ENCODE results near the gene DTX4.

DTX4 gene

DNA sequence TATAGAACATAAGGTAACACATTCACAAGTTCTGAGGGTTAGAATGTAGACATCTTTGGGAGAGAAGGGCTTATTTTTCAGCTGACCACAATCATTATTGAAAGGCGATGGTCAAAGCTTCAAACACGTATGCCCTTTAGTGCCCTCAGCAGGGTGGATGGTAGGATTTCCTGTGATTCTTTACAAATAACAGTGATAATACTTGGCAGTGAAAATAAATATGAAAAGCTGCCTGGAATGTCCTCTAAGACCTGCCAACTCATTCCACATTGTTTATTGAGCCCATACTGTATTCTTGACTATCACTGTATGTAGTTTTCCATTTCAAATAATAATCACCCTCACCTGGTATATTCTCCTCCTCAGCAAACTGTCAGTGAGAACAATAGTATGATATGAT lies 54.5 kb downstream of the DTX4 start:
- TF ChIP-seq CTCF (IDR thresholded peaks at IDR 0.05; ENCODE audit: insufficient read depth, low read length, poor library complexity, severe bottlenecking): no peak
- no peak for TF ChIP-seq EZH2phosphoT487 (conservative IDR thresholded peaks at IDR 0.05; ENCODE audit: low read length)
- Histone ChIP-seq H4K20me1 (ENCODE audit: low read depth, low read length) (no peaks in the 10 kb centered on the region), H3K36me3 (ENCODE audit: low read length) (no peaks in the 10 kb centered on the region), H2AFZ (ENCODE audit: low read depth, low read length, severe bottlenecking) (no peak overlapping the region), H3K9ac (ENCODE audit: low read length) (no peak overlapping the region), H3K27me3 (ENCODE audit: low read length) (no peaks in the 10 kb centered on the region), H3K4me3 (ENCODE audit: insufficient read depth, low read length, poor library complexity, severe bottlenecking) (no peak overlapping the region), H3K9me2 (replicated peaks; ENCODE audit: insufficient read depth, low read length) (no peaks in the 10 kb centered on the region), H3F3A (ENCODE audit: insufficient read depth) (no peaks in the 10 kb centered on the region), H3K9me3 (ENCODE audit: insufficient read depth, low read length) (peaks cover 4% of the 10 kb centered on the region; the same call in 1 of the 2 replicates), H3K4me2 (ENCODE audit: low read depth, low read length, poor library complexity, severe bottlenecking) (no peak overlapping the region), H3K79me2 (ENCODE audit: insufficient read depth, low read length) (no peaks in the 10 kb centered on the region), H3K27ac (ENCODE audit: low read depth, low read length) (no peak overlapping the region)

DNA sequence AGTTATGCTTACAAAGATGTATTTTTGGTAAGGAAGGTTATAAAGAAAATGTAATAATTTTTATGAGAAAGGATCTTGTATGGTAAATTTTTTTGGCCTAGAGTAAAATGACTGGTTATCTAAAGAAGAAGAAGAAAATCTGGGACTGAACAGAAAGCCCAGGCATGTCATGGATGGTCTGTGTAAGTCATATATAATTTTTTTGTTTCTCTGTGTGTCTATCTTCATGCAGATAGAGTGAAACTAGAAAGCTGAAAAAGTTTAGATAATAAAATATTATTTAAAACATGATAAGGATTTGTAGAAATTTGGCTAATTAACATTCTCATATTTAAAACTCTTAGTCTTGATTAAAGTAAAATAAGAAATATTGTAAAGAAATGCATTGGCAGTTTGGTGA lies 68.4 kb downstream of the DTX4 start:
- H3K9me2 ChIP-seq (replicated peaks; ENCODE audit: insufficient read depth, low read length): no peaks in the 10 kb centered on the region
- H3K27ac ChIP-seq (ENCODE audit: low read depth, low read length): no peak overlapping the region

DNA sequence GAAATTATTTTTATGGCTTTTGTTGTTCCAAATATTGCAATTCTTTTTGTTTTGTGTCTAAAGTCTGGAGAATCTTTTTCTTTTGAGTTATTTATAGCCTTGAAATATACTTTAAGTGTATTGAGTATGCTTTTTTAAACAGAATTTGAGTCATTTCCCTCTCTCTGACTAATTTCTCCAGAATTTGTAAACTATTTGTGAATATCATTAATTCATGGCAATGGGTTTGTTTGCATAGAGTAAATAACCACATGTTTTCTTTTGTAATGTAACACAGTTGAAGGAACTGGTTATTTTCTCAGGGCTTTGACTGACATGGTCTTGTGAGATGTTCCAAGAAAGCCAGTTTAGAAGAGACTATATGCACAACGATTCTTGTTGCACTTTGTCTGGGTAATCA lies 71.7 kb downstream of the DTX4 start:
- Histone ChIP-seq H3K27me3 (ENCODE audit: low read length) (no peaks in the 10 kb centered on the region), H3K36me3 (ENCODE audit: low read length) (peaks cover 8% of the 10 kb centered on the region; the same call in 1 of the 2 replicates), H3K9ac (ENCODE audit: low read length) (no peak overlapping the region), H2AFZ (ENCODE audit: low read depth, low read length, severe bottlenecking) (no peak overlapping the region), H3K27ac (ENCODE audit: low read depth, low read length) (no peak overlapping the region), H4K20me1 (ENCODE audit: low read depth, low read length) (no peaks in the 10 kb centered on the region), H3K4me2 (ENCODE audit: low read depth, low read length, poor library complexity, severe bottlenecking) (no peak overlapping the region), H3F3A (ENCODE audit: insufficient read depth) (no peaks in the 10 kb centered on the region), H3K9me2 (replicated peaks; ENCODE audit: insufficient read depth, low read length) (no peaks in the 10 kb centered on the region), H3K79me2 (ENCODE audit: insufficient read depth, low read length) (no peaks in the 10 kb centered on the region), H3K4me3 (ENCODE audit: insufficient read depth, low read length, poor library complexity, severe bottlenecking) (no peak overlapping the region), H3K9me3 (ENCODE audit: insufficient read depth, low read length) (peaks cover 27% of the 10 kb centered on the region; the same call in 1 of the 2 replicates)
- TF ChIP-seq EZH2phosphoT487 (conservative IDR thresholded peaks at IDR 0.05; ENCODE audit: low read length): no peak
- no peak for TF ChIP-seq CTCF (IDR thresholded peaks at IDR 0.05; ENCODE audit: insufficient read depth, low read length, poor library complexity, severe bottlenecking)

More for the DNA sequence above, 68.4 kb downstream of the DTX4 start:
- Histone ChIP-seq H4K20me1 (ENCODE audit: low read depth, low read length) (no peaks in the 10 kb centered on the region), H3K36me3 (ENCODE audit: low read length) (peaks cover 8% of the 10 kb centered on the region; the same call in 1 of the 2 replicates), H3F3A (ENCODE audit: insufficient read depth) (no peaks in the 10 kb centered on the region), H3K4me3 (ENCODE audit: insufficient read depth, low read length, poor library complexity, severe bottlenecking) (no peak overlapping the region), H3K9me3 (ENCODE audit: insufficient read depth, low read length) (peaks cover 27% of the 10 kb centered on the region; the same call in 1 of the 2 replicates), H3K4me2 (ENCODE audit: low read depth, low read length, poor library complexity, severe bottlenecking) (no peak overlapping the region), H3K9ac (ENCODE audit: low read length) (no peak overlapping the region), H3K27me3 (ENCODE audit: low read length) (no peaks in the 10 kb centered on the region), H2AFZ (ENCODE audit: low read depth, low read length, severe bottlenecking) (no peak overlapping the region), H3K79me2 (ENCODE audit: insufficient read depth, low read length) (no peaks in the 10 kb centered on the region)
- TF ChIP-seq EZH2phosphoT487 (conservative IDR thresholded peaks at IDR 0.05; ENCODE audit: low read length): no peak
- no peak for TF ChIP-seq CTCF (IDR thresholded peaks at IDR 0.05; ENCODE audit: insufficient read depth, low read length, poor library complexity, severe bottlenecking)

Measured in SU-DHL-6 (cell line).